Measurements from ENCODE around the gene NDUFS8. TPM values are rescaled to one million over a fixed set of nuclear protein-coding genes. Genes with fewer than 3 reads are reported as not detected.

Gene NDUFS8
- total RNA-seq, 2 donors from 2014 or later, result 304 to 342 TPM

DNA sequence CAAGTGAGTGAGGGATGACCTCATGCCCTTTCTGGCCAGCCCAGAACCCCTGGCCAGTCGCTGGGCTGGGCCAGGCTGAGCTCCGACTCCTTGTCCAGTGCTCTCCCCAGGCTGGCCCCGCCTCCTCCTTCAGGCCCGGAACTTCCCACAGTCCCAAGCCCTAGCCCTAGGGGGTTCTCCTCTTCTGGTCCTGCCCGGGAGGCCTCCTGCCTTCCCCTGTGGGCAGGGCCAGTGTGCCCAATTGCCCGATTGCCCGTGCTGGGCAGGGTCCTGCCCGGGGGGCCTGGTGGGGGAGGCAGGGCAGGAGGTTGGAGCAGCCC, 12.5 kb downstream of the NDUFS8 start:
- no peak for DNase-seq
- ATAC-seq, result no peak
- intact Hi-C loops (cut with DNase I), result no loop called here

DNA sequence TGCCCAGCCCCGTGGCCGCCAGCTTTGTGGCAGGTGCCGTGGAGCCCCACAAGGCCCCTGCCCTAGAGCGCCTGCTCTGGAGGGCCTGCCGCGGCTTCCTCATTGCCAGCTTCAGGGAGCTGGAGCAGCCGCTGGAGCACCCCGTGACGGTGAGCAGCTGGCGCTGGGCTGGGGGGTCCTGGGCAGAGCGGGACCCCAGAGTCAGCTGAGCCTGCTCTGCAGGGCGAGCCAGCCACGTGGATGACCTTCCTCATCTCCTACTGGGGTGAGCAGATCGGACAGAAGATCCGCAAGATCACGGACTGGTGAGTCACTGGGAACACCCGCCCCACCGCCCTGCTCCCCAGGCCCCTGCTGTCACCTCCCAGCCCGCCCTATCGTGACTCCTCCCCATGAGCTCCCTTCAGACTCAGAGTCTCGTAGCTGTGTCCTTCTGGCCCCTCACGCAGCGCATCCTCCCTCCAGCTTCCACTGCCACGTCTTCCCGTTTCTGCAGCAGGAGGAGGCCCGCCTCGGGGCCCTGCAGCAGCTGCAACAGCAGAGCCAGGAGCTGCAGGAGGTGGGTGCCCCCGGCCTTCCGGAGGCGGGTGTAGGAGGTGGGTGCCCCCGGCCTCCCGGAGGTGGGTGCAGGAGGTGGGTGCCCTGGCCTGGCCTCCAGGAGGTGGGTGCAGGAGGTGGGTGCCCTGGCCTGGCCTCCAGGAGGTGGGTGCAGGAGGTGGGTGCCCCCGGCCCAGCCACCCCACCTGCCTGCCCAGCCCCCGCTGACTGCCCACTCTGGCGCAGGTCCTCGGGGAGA, 13.1 kb downstream of the NDUFS8 start:
- no peak for DNase-seq
- intact Hi-C loops (cut with DNase I), result no loop called here
- no peak for ATAC-seq

DNA sequence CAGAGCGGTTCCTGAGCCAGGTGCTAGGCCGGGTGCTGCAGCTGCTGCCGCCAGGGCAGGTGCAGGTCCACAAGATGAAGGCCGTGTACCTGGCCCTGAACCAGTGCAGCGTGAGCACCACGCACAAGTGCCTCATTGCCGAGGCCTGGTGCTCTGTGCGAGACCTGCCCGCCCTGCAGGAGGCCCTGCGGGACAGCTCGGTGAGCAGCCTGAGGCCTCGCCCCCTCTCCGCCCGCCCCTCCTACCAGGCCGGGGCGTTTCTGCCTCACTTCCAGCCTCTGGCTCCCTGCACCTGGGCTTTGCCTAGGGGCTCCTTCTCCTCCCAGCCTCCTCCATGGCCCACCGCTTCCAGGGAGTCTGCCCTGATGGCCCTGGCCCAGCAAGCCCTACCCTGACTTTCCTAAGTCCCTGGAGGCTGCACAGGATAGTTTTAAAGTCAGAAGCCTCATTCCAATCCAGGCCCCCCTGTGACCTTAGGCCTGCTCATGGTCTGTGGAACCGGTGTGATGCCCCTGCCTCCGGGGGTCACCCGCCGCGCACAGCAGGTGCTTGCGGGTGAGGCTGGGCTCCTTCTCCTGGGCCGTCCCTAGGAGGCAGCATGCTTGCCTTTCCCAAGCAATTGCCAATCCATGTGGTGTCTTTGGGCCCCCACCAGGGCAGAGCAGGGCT, 13.8 kb downstream of the NDUFS8 start:
- DNase-seq, result no peak
- intact Hi-C loops (cut with DNase I), result no loop called here
- ATAC-seq, result no peak

DNA sequence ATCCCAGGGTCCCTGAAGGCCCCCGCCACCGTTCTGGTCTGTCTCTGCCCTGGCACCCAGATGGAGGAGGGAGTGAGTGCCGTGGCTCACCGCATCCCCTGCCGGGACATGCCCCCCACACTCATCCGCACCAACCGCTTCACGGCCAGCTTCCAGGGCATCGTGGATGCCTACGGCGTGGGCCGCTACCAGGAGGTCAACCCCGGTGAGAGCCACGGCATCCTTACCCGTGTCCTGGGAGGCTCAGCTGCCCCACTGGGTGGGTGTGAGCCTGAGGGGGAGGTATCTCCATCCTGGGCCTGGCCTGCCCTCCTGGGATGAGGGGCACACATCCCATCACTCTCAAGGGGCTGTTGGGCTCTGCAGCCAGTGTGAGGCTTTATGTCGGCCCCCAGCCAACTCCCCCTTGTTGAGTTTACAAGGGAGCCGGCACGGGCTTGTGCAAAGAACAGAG, 14.4 kb downstream of the NDUFS8 start:
- ATAC-seq (no peak), DNase-seq (no peak)
- intact Hi-C loops (cut with DNase I), result no loop called here

DNA sequence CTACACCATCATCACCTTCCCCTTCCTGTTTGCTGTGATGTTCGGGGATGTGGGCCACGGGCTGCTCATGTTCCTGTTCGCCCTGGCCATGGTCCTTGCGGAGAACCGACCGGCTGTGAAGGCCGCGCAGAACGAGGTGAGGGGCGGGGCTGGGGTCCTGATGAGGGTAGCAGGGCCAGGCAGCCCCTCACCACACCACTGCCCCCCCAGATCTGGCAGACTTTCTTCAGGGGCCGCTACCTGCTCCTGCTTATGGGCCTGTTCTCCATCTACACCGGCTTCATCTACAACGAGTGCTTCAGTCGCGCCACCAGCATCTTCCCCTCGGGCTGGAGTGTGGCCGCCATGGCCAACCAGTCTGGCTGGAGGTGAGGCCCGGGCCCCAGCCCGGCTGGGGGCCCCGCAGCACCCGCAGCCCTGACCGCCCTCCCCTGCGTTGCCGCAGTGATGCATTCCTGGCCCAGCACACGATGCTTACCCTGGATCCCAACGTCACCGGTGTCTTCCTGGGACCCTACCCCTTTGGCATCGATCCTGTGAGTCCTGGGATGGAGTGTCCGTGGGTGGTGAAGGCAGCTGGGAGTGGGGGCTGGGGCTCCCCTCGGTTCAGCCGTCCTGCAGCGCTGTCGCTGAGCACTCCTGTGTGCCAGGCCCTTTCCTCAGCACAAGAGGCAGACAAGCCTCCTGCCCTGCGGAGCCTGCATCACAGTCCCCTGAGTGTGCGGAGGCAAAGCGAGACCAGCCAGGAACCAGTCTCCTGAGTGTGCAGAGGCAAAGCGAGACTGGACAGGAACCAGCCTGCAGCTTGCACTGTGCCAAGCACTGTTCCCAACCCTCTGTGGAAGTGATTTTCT, 17.2 kb downstream of the NDUFS8 start:
- ATAC-seq (peak in 1 of 2 donors; percentile 53), DNase-seq (no peak)
- intact Hi-C loops (cut with DNase I), result no loop called here

DNA sequence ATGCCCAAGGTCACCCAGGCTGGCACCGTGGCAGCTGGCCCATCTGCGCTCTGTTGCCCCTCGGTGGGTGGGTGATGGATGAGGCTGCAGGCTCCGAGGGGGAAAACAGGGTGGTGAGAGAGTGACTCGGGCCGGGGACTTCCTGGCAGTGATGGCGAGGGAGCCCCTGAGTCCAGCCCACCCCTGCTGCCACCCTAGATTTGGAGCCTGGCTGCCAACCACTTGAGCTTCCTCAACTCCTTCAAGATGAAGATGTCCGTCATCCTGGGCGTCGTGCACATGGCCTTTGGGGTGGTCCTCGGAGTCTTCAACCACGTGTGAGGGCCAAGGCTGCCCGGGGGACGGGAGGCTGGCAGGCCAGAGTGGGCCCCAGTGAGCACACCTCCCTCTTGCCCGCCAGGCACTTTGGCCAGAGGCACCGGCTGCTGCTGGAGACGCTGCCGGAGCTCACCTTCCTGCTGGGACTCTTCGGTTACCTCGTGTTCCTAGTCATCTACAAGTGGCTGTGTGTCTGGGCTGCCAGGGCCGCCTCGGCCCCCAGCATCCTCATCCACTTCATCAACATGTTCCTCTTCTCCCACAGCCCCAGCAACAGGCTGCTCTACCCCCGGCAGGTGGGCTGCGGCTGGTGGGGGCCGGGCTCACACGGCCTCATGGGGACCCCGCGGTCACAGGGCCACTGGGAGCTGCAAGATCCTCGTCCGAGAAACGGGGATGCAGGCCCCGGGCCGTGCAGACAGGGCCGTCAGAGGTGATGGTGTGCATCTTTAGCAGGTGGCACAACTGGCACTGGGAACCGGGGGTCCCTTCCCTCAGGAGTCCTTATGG, 18.4 kb downstream of the NDUFS8 start:
- intact Hi-C loops (cut with DNase I), result no loop called here
- no peak for DNase-seq
- ATAC-seq, result no peak

DNA sequence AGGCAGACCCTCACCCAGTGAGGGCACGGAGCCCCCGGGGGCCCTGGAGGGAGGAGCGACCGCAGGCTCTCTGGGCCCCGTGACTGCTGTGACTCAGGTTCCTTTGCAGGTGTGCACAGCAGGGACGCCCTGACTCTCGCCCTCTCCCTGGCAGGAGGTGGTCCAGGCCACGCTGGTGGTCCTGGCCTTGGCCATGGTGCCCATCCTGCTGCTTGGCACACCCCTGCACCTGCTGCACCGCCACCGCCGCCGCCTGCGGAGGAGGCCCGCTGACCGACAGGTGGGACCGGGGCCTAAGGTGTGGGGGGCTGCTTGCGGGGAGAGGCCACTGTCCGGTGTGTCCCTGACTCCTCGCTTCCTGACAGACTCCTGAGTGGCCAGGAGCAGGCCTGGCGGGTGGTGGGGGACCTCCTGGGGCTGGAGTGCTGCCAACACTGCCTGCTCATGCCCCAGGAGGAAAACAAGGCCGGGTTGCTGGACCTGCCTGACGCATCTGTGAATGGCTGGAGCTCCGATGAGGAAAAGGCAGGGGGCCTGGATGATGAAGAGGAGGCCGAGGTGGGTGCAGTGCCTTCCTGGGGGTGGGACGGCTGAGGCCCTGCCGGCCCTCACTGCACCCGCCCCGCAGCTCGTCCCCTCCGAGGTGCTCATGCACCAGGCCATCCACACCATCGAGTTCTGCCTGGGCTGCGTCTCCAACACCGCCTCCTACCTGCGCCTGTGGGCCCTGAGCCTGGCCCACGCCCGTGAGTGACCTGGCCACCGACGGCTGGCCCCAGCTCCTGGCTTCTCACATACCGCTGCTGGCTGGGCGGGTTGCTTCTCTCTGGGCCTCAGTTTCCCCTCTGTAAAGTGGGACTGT, 19.3 kb downstream of the NDUFS8 start:
- intact Hi-C loops (cut with DNase I), result no loop called here
- ATAC-seq (no peak), DNase-seq (no peak)

DNA sequence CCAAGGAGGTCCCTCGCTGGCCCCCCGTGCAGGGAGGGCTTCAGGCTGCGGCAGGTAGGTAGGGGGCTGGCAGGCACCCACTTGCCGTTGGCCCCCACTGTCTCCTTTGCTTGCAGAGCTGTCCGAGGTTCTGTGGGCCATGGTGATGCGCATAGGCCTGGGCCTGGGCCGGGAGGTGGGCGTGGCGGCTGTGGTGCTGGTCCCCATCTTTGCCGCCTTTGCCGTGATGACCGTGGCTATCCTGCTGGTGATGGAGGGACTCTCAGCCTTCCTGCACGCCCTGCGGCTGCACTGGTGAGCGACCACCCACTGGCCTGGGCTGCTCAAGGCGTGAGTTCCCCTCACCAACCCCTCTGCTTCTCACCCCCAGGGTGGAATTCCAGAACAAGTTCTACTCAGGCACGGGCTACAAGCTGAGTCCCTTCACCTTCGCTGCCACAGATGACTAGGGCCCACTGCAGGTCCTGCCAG, 19.9 kb downstream of the NDUFS8 start:
- DNase-seq, result no peak
- ATAC-seq, result no peak
- intact Hi-C loops (cut with DNase I), result no loop called here

DNA sequence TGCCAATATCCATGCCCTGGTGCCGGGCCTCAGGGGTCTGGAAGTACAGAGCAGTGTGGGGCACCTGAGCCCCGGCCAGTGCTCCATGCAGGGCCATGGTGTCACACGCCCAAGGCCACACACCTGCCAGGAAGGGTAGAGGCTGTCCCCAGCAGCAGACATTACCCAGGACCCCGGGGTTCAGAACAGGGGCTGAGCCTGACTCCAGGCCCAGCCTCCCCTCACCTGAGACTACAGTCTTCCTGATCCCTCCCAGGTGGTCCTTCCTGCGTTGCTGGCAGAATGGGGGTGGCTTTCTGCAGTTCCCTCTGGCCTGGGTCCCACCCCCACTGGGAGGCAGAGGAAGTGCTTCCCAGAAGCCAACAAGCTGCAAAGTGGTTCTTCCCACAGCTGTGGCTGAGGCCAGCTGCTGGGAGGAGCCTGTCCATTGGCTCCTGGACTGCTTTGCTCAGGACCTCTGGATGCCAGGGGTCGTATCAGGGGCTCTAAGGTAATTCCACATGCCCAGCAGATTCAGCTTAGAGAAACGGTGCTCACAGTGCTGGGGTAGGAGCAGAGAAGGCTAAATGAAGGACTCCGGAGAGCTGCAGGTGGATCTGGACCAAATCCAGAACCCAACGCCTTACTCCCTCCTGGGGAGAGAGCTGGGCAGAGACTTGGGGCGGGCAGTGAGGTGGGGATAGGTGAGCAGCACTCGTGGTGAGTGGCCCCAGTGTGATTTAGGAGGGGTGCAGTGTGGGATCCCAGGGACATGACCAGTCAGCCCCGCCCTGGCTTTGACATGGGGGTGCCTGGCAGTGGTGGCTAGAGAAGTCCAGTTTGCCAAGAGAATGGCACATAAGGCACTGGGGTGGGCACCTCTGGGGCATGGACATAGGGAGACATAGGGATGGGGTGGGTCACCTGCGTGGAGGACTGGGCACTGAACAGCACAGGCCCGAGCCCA, 21.0 kb downstream of the NDUFS8 start:
- DNase-seq (no peak), ATAC-seq (peak in 1 of 2 donors; percentile 3)
- intact Hi-C loops (cut with DNase I), result no loop called here

DNA sequence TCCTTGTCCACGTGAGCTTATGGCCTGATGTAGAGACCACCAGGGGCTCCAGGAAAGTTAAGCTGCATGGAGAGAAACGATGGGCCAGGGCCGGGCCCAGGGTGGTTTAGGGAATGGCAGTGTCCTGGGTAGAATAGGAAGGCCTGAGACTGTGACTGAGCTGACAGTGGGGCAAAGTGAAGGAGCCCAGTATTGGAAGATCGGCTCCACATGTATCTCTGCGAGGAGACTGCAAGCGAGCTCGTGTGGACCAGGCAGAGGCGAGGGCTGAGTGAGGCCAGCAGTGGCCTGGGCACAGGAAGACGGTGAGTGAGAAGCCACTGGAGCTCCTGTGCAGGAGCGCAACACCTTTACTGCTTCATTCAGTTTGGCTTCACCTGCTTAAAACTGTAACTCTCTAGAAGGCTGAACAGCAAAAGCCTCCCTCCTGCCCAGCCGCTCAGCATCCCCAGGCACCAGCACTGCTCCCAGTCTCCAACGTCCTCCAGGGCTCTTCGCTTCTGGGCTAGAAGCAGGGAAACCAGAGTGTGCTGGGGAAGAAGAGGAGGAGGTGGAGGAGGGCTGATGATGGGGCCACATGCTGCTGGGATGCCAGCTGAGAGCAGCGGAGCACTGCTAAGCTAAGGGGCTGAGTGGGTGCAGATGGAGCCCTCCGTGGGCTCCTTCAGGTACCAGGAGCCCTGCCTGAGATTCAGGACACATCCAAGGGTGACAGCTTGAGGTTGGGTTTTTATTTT, 21.8 kb downstream of the NDUFS8 start:
- intact Hi-C loops (cut with DNase I), result no loop called here
- no peak for ATAC-seq
- no peak for DNase-seq

DNA sequence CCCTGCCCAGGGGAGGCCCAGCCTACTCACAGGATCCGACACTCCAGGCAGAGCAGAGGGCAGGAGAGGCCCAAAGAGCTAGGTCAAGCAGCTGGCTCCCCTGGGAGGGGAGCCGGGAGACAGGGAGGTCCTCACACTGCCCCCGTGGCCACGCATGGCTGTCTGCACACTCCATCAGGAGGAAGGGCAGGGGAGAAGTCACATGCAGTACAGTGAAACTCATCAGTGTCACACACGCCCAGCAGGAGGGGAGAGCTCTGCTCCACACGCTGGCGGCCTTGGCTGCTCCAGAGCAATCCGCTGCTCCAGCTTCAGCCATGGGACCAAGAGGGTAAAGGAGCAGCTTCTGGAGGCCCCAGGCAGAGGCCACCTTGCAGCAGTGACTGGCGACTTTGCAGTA, 22.6 kb downstream of the NDUFS8 start:
- ATAC-seq (peak in 1 of 2 donors; percentile 3), DNase-seq (no peak)
- intact Hi-C loops (cut with DNase I), result no loop called here

DNA sequence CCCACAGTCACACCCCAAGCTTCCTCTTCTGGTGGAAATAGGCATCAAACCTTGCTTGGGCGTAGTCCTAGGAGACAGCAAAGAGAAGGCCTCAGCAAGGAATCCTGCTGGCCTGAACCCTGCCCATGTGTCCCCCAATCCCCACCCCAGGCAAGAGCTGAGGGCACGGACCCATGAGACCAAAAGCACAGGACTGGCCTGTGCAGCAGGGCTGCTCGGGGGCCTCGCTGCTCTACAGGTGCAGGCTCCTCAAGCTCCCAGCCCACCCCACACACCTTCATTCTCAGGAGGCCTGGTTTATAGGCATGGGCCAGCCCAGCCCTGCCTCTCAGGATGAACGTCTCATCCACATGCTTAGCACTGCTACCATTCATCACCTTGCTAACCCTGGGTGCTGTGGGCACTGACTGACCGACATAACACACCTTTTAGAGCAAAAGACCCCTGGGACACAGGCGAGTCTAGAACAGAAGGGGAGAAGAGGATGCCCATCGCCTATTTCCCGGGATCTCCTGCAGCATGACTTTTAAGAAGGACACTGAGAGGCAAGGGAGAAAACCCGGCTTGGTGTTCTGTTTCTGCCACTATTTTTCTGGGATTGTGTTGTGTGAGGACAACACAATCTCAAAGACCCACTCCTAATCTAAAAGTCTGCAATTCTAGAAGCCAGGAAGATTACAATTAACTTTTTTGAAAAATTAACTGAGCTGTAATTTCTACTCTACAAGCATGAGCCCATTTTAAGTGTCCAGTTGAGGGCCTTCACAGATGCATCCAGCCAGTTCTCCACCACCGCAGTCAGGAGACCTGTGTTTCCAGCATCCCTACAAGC, 23.7 kb downstream of the NDUFS8 start:
- intact Hi-C loops (cut with DNase I), result no loop called here
- ATAC-seq (no peak), DNase-seq (no peak)

DNA sequence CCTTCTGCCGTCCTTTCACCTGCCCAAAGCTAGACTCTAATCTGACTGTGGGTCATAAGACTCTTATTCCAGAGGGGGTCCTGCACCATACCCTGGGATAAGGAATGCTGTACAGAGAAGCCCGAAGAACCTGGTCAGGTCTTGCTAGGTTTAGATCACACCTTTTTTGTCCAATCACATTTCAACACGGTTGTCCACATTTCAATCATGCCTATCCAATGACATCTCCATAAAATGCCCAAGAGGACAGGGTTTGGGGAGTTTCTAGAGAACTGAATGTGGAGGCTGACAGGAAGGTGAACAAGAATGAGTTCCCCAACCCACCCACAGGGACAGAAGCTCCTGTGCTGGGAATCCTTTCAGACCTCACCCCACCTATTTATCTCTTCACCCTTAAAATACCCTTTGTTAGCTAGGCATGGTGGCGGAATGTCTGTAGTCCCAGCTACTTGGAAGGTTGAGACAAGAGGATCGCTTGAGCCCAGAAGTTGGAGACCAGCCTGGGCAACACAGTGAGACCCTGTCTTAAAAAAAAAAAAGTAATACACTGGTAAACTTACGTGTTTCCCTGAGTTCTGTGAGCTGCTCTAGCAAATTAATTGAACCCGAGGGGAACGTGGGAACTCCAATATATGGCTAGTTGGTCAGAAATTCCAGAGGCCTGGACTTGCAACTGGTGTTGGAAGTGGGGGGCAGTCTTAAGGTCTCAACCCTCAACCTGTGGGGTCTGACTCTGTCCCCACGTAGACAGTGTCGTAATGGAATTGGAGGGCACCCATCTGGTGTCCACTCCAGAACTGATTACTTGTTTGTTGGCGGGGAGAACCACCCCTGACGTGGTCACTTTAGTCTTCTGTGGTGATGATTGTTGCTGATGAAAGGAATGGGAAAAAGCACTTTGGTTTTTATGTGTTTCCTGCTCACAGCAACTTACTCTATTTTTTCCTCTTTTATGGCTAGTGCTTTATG, 26.1 kb downstream of the NDUFS8 start:
- intact Hi-C loops (cut with DNase I), result no loop called here
- no peak for DNase-seq
- ATAC-seq, result no peak

DNA sequence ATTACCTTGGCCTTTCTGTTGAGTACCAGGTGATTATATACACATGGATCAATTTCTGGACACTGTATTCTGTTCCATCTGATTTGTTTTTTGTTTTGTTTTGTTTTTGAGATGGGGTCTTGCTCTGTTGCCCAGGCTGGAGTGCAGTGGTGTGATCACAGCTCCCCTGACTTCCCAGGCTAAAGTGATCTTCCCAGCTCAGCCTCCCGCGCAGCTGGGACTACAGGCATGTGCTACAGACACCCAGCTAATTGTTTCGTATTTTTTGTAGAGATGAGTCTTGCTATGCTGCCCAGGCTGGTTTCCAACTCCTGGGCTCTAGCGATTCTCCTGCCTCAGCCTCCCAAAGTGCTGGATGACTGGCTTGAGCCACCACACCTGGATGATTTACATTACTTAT, 27.3 kb downstream of the NDUFS8 start:
- intact Hi-C loops (cut with DNase I), result no loop called here
- no peak for DNase-seq
- no peak for ATAC-seq
